ENCODE results near the gene AHRR. TPM values are rescaled to one million over a fixed set of nuclear protein-coding genes. Genes with fewer than 3 reads are reported as not detected.

AHRR gene
- total and polyA plus RNA-seq, 2 experiments from 2014 or later = 1.8 to 2.4 TPM

- no peak overlapping the region for H3K4me2 ChIP-seq
- WGBS (ENCODE audit: low lambda C conversion rate, missing lambda C conversion rate) = 87% methylated on average over 16 of the region's 16 CpGs
- H3K27ac ChIP-seq = no peak overlapping the region
- no peaks in the 10 kb centered on the region for H3K9me3 ChIP-seq (ENCODE audit: low read depth)
- no peaks in the 10 kb centered on the region for H3K4me1 ChIP-seq (ENCODE audit: insufficient read depth)
- DNase-seq (ENCODE audit: low spot score) = no peak
- no peaks in the 10 kb centered on the region for H3K9me2 ChIP-seq (replicated peaks; ENCODE audit: insufficient read depth)
- H3K79me2 ChIP-seq = peaks cover 9% of the 10 kb centered on the region
- TF ChIP-seq EZH2 (IDR thresholded peaks at IDR 0.05; ENCODE audit: borderline replicate concordance) (no peak), EZH2phosphoT487 (IDR thresholded peaks at IDR 0.05; ENCODE audit: low read depth, severe bottlenecking, unreplicated experiment) (no peak), CTCF (IDR thresholded peaks at IDR 0.05; ENCODE audit: poor library complexity) (no peak)
- no peak overlapping the region for H3K4me3 ChIP-seq
- no peaks in the 10 kb centered on the region for H3K36me3 ChIP-seq (replicated peaks; ENCODE audit: insufficient read depth, low read depth)
- H3K27me3 ChIP-seq = no peaks in the 10 kb centered on the region
- H2AFZ ChIP-seq = no peak overlapping the region
- H4K20me1 ChIP-seq (ENCODE audit: insufficient read depth, poor library complexity, severe bottlenecking) = peaks cover 9% of the 10 kb centered on the region
Observed at GRCh38 chr5:310941-311434, 10.5 kb upstream of the AHRR start.

- Histone ChIP-seq H4K20me1 (ENCODE audit: insufficient read depth, poor library complexity, severe bottlenecking) (peaks cover 5% of the 10 kb centered on the region), H2AFZ (no peak overlapping the region), H3K4me3 (no peak overlapping the region), H3K27ac (no peak overlapping the region), H3K27me3 (no peaks in the 10 kb centered on the region), H3K9me2 (replicated peaks; ENCODE audit: insufficient read depth) (no peaks in the 10 kb centered on the region), H3K4me2 (no peak overlapping the region), H3K4me1 (ENCODE audit: insufficient read depth) (no peaks in the 10 kb centered on the region), H3K36me3 (replicated peaks; ENCODE audit: insufficient read depth, low read depth) (no peaks in the 10 kb centered on the region), H3K9me3 (ENCODE audit: low read depth) (no peaks in the 10 kb centered on the region), H3K79me2 (peaks cover 9% of the 10 kb centered on the region)
- TF ChIP-seq CTCF (IDR thresholded peaks at IDR 0.05; ENCODE audit: poor library complexity) (no peak), EZH2phosphoT487 (IDR thresholded peaks at IDR 0.05; ENCODE audit: low read depth, severe bottlenecking, unreplicated experiment) (no peak), EZH2 (IDR thresholded peaks at IDR 0.05; ENCODE audit: borderline replicate concordance) (no peak)
- no peak for DNase-seq (ENCODE audit: low spot score)
- 97% methylated on average over 8 of the region's 8 CpGs for whole genome bisulfite sequencing (ENCODE audit: low lambda C conversion rate, missing lambda C conversion rate)
Observed at GRCh38 chr5:311963-312362, 9.6 kb upstream of the AHRR start.

GRCh38 chr5:312845-313244 lies 8.7 kb upstream of the AHRR start:
- Histone ChIP-seq H3K9me2 (replicated peaks; ENCODE audit: insufficient read depth) (no peaks in the 10 kb centered on the region), H2AFZ (no peak overlapping the region), H3K4me3 (no peak overlapping the region), H4K20me1 (ENCODE audit: insufficient read depth, poor library complexity, severe bottlenecking) (peaks cover 5% of the 10 kb centered on the region), H3K9me3 (ENCODE audit: low read depth) (no peaks in the 10 kb centered on the region), H3K79me2 (peaks cover 9% of the 10 kb centered on the region), H3K27me3 (no peaks in the 10 kb centered on the region), H3K4me1 (ENCODE audit: insufficient read depth) (no peaks in the 10 kb centered on the region), H3K36me3 (replicated peaks; ENCODE audit: insufficient read depth, low read depth) (no peaks in the 10 kb centered on the region), H3K4me2 (no peak overlapping the region), H3K27ac (no peak overlapping the region)
- 84% methylated on average over 12 of the region's 12 CpGs for WGBS (ENCODE audit: low lambda C conversion rate, missing lambda C conversion rate)
- no peak for TF ChIP-seq EZH2 (IDR thresholded peaks at IDR 0.05; ENCODE audit: borderline replicate concordance)
- no peak for TF ChIP-seq EZH2phosphoT487 (IDR thresholded peaks at IDR 0.05; ENCODE audit: low read depth, severe bottlenecking, unreplicated experiment)
- no peak for TF ChIP-seq CTCF (IDR thresholded peaks at IDR 0.05; ENCODE audit: poor library complexity)
- no peak for DNase-seq (ENCODE audit: low spot score)

GRCh38 chr5:313265-313664 lies 8.2 kb upstream of the AHRR start:
- 95% methylated on average over 7 of the region's 7 CpGs for WGBS (ENCODE audit: low lambda C conversion rate, missing lambda C conversion rate)
- no peak for DNase-seq (ENCODE audit: low spot score)
- TF ChIP-seq CTCF (IDR thresholded peaks at IDR 0.05; ENCODE audit: poor library complexity) = no peak
- TF ChIP-seq EZH2 (IDR thresholded peaks at IDR 0.05; ENCODE audit: borderline replicate concordance) = no peak
- TF ChIP-seq EZH2phosphoT487 (IDR thresholded peaks at IDR 0.05; ENCODE audit: low read depth, severe bottlenecking, unreplicated experiment) = no peak
- H3K9me3 ChIP-seq (ENCODE audit: low read depth) = no peaks in the 10 kb centered on the region
- H3K79me2 ChIP-seq = peaks cover 9% of the 10 kb centered on the region
- no peaks in the 10 kb centered on the region for H3K9me2 ChIP-seq (replicated peaks; ENCODE audit: insufficient read depth)
- H4K20me1 ChIP-seq (ENCODE audit: insufficient read depth, poor library complexity, severe bottlenecking) = peaks cover 5% of the 10 kb centered on the region
- H3K27me3 ChIP-seq = peaks cover under 1% of the 10 kb centered on the region
- no peak overlapping the region for H3K27ac ChIP-seq
- no peak overlapping the region for H2AFZ ChIP-seq
- H3K4me1 ChIP-seq (ENCODE audit: insufficient read depth) = no peaks in the 10 kb centered on the region
- no peak overlapping the region for H3K4me2 ChIP-seq
- H3K4me3 ChIP-seq = no peak overlapping the region
- no peaks in the 10 kb centered on the region for H3K36me3 ChIP-seq (replicated peaks; ENCODE audit: insufficient read depth, low read depth)
